ENCODE measurements around the gene ZNRF1.

GRCh38 chr16:75116911-75117245 lies 118.1 kb downstream of the ZNRF1 start:
- TF ChIP-seq CTCF (IDR thresholded peaks at IDR 0.05) (no peak), POLR2AphosphoS5 (IDR thresholded peaks at IDR 0.05) (no peak)
